Testis (tissue), 2 donors: ENCODE data around the gene SRSF5.

ENCODE experiments used
- CTCF ChIP-seq, 3 experiments: fragments of 450-650 bp in 2 of 3; fragments of 200-600 bp in 1 of 3; sonication (generic) in 1 of 3; IDR thresholded peaks; one replicate each; pipeline ENCODE4 v1.5.1; 2016 to 2019; ENCODE audit warnings: antibody characterized with exemption in 3 of 3, mild to moderate bottlenecking in 2 of 3, moderate library complexity in 1 of 3
- POLR2A ChIP-seq: fragments of 450-650 bp; IDR thresholded peaks from one replicate; pipeline ENCODE4 v1.6.1; 2017; ENCODE audit warnings: antibody characterized with exemption, mild to moderate bottlenecking, moderate library complexity

- TF ChIP-seq POLR2A (no peak), CTCF (IDR thresholded peaks at IDR 0.05) (no peak)
Measured at GRCh38 chr14:69741055-69741454, 25.9 kb upstream of the SRSF5 start.
